HEK293 (cell line): ENCODE results near the gene CASP12.

Experiments
- CTCF ChIA-PET: fragments of 350-600 bp; formaldehyde crosslinking; extraction: SDS; loops from one replicate; lab custom pipeline; 2021; ENCODE audit warnings: antibody characterized with exemption; lab: Yijun Ruan, JAX
- POLR2A ChIA-PET: fragments of 300-600 bp; formaldehyde crosslinking; extraction: SDS; loops from one replicate; lab custom pipeline; 2020; ENCODE audit warnings: antibody characterized with exemption, inconsistent platforms; lab: Yijun Ruan, JAX
- H3K27ac ChIP-seq: fragments of 200-500 bp; sonication (Bioruptor generic); 2 replicates; pipeline ENCODE4 v1.5.1; 2014; ENCODE audit warnings: low read depth, low read length, control low read depth, inconsistent platforms; ENCODE audit errors: extremely low read depth
- H3K36me3 ChIP-seq, 2 experiments: fragments of 200-500 bp in 1 of 2; sonication (Bioruptor generic) in 1 of 2; 1 replicate in 1 of 2; 2 replicates in 1 of 2; pipeline ENCODE4 v1.5.1; 2014 to 2017; ENCODE audit warnings: inconsistent platforms in 2 of 2, low read length in 2 of 2; ENCODE audit not compliant: control insufficient read depth in 2 of 2, insufficient read depth in 1 of 2
- H3K4me1 ChIP-seq: fragments of 200-500 bp; sonication (Bioruptor generic); 2 replicates; pipeline ENCODE4 v1.5.1; 2014; ENCODE audit warnings: mild to moderate bottlenecking, low read length, inconsistent platforms; ENCODE audit not compliant: control insufficient read depth, insufficient read depth
- H3K4me3 ChIP-seq: 2 replicates; pipeline ENCODE4 v1.5.1; 2011; ENCODE audit warnings: low read depth, mild to moderate bottlenecking, control low read depth, low read length, moderate library complexity
- H3K9me3 ChIP-seq: fragments of 200-500 bp; sonication (Bioruptor generic); 2 replicates; pipeline ENCODE4 v1.5.1; 2014; ENCODE audit warnings: low read depth, low read length, inconsistent platforms; ENCODE audit not compliant: control insufficient read depth, insufficient read depth
- EGR2 ChIP-seq: fragments of 450-650 bp; formaldehyde crosslinking; IDR thresholded peaks from 2 replicates; pipeline ENCODE4 v1.5.1; 2016; ENCODE audit warnings: low read depth, missing biosample characterization, missing genetic modification characterization
- GLI4 ChIP-seq: fragments of 450-650 bp; formaldehyde crosslinking; IDR thresholded peaks from 2 replicates; pipeline ENCODE4 v1.5.1; 2016; ENCODE audit warnings: missing biosample characterization, missing genetic modification characterization
- GLIS1 ChIP-seq: fragments of 450-650 bp; formaldehyde crosslinking; IDR thresholded peaks from 2 replicates; pipeline ENCODE4 v1.5.1; 2016; ENCODE audit warnings: missing biosample characterization, missing genetic modification characterization
- HIC1 ChIP-seq: fragments of 450-650 bp; formaldehyde crosslinking; IDR thresholded peaks from 2 replicates; pipeline ENCODE4 v1.5.1; 2016; ENCODE audit warnings: missing biosample characterization, missing genetic modification characterization
- KLF9 ChIP-seq: fragments of 450-650 bp; formaldehyde crosslinking; IDR thresholded peaks from 2 replicates; pipeline ENCODE4 v1.5.1; 2016; ENCODE audit warnings: missing biosample characterization, missing genetic modification characterization, low read depth
- PBX3 ChIP-seq: sonication (generic); formaldehyde crosslinking; IDR thresholded peaks from 2 replicates; pipeline ENCODE4 v1.8.1; 2022; ENCODE audit warnings: mild to moderate bottlenecking, moderate library complexity, missing genetic modification reagents
- PRDM4 ChIP-seq: fragments of 450-650 bp; formaldehyde crosslinking; IDR thresholded peaks from 2 replicates; pipeline ENCODE4 v1.5.1; 2017; ENCODE audit warnings: missing biosample characterization, missing genetic modification characterization
- ZBTB8A ChIP-seq: fragments of 450-650 bp; formaldehyde crosslinking; IDR thresholded peaks from 2 replicates; pipeline ENCODE4 v1.5.1; 2016; ENCODE audit warnings: missing biosample characterization, missing genetic modification characterization
- ZNF132 ChIP-seq: fragments of 450-650 bp; formaldehyde crosslinking; IDR thresholded peaks from 2 replicates; pipeline ENCODE4 v1.5.1; 2017; ENCODE audit warnings: missing biosample characterization, missing genetic modification characterization, borderline replicate concordance
- ZNF184 ChIP-seq: fragments of 450-650 bp; IDR thresholded peaks from 2 replicates; pipeline ENCODE4 v1.5.1; 2018; ENCODE audit warnings: missing biosample characterization, mild to moderate bottlenecking, missing genetic modification characterization
- ZNF23 ChIP-seq: fragments of 450-650 bp; formaldehyde crosslinking; IDR thresholded peaks from 2 replicates; pipeline ENCODE4 v1.5.1; 2016; ENCODE audit warnings: missing biosample characterization, missing genetic modification characterization, borderline replicate concordance
- ZNF37A ChIP-seq: fragments of 450-650 bp; IDR thresholded peaks from 2 replicates; pipeline ENCODE4 v1.5.1; 2018; ENCODE audit warnings: missing biosample characterization, missing genetic modification characterization
- ZNF416 ChIP-seq: fragments of 450-650 bp; formaldehyde crosslinking; IDR thresholded peaks from 2 replicates; pipeline ENCODE4 v1.5.1; 2016; ENCODE audit warnings: missing biosample characterization, missing genetic modification characterization
- ZNF426 ChIP-seq: fragments of 450-650 bp; formaldehyde crosslinking; IDR thresholded peaks from 2 replicates; pipeline ENCODE4 v1.5.1; 2017; ENCODE audit warnings: missing biosample characterization, missing genetic modification characterization, mild to moderate bottlenecking, inconsistent platforms, moderate library complexity
- ZNF48 ChIP-seq: fragments of 450-650 bp; formaldehyde crosslinking; IDR thresholded peaks from 2 replicates; pipeline ENCODE4 v1.5.1; 2016; ENCODE audit warnings: missing biosample characterization, missing genetic modification characterization
- ZNF510 ChIP-seq: fragments of 450-650 bp; formaldehyde crosslinking; IDR thresholded peaks from 2 replicates; pipeline ENCODE4 v1.5.1; 2018; ENCODE audit warnings: mild to moderate bottlenecking, missing genetic modification characterization, missing biosample characterization; ENCODE audit not compliant: insufficient replicate concordance
- ZNF518A ChIP-seq: fragments of 450-650 bp; formaldehyde crosslinking; conservative IDR thresholded peaks from 2 replicates; pipeline ENCODE4 v1.5.1; 2016; ENCODE audit warnings: low read depth, missing biosample characterization, missing genetic modification characterization
- ZNF529 ChIP-seq: fragments of 450-650 bp; formaldehyde crosslinking; IDR thresholded peaks from 2 replicates; pipeline ENCODE4 v1.5.1; 2017; ENCODE audit warnings: missing genetic modification characterization, missing biosample characterization; ENCODE audit not compliant: insufficient replicate concordance
- ZNF560 ChIP-seq: fragments of 450-650 bp; formaldehyde crosslinking; IDR thresholded peaks from 2 replicates; pipeline ENCODE4 v1.5.1; 2017; ENCODE audit warnings: missing biosample characterization, missing genetic modification characterization, borderline replicate concordance
- ZNF629 ChIP-seq: fragments of 450-650 bp; formaldehyde crosslinking; IDR thresholded peaks from 2 replicates; pipeline ENCODE4 v1.5.1; 2017; ENCODE audit warnings: missing biosample characterization, missing genetic modification characterization
- ZNF660 ChIP-seq: fragments of 450-650 bp; IDR thresholded peaks from 2 replicates; pipeline ENCODE4 v1.5.1; 2018; ENCODE audit warnings: missing biosample characterization, mild to moderate bottlenecking, missing genetic modification characterization
- ZNF792 ChIP-seq: fragments of 450-650 bp; formaldehyde crosslinking; IDR thresholded peaks from 2 replicates; pipeline ENCODE4 v1.5.1; 2016; ENCODE audit warnings: missing biosample characterization, missing genetic modification characterization
- TF ChIP-seq, protein P1 (sequence below): fragments of 450-650 bp; formaldehyde crosslinking; IDR thresholded peaks from 2 replicates; pipeline ENCODE4 v1.5.1; 2016; ENCODE audit warnings: missing biosample characterization, missing genetic modification characterization

The CASP12 gene

GRCh38 chr11:104934073-104934472 is 35.8 kb upstream of the CASP12 start (continued):
- TF ChIP-seq ZNF518A (tag by site-specific recombination) (peak; percentile 68; the same call in 1 of the 2 replicates), ZNF560 (0 out of 2 replicates have a peak, but pooled peaks have one; percentile 47), ZBTB8A (tag by site-specific recombination) (peak; percentile 40; the same call in 1 of the 2 replicates), ZNF426 (tag by site-specific recombination) (peak; percentile 59)

GRCh38 chr11:104928811-104929210 is 30.6 kb upstream of the CASP12 start:
- POLR2A ChIA-PET: no interaction called here
- no peaks in the 10 kb centered on the region for H3K9me3 ChIP-seq
- TF ChIP-seq ZNF23 (tag by site-specific recombination) (no peak), ZNF510 (tag by site-specific recombination) (no peak), KLF9 (tag by site-specific recombination) (no peak), HIC1 (tag by site-specific recombination) (no peak), GLIS1 (no peak), ZNF416 (tag by site-specific recombination) (no peak), ZNF529 (tag by site-specific recombination) (no peak), ZNF132 (tag by site-specific recombination) (no peak), ZNF629 (tag by site-specific recombination) (no peak), PBX3 (CRISPR knock-in tag) (no peak), ZNF37A (tag by site-specific recombination) (no peak), PRDM4 (tag by site-specific recombination) (no peak), ZNF792 (tag by site-specific recombination) (no peak), GLI4 (tag by site-specific recombination) (no peak), ZNF184 (tag by site-specific recombination) (no peak), ZNF48 (tag by site-specific recombination) (no peak), ZNF660 (tag by site-specific recombination) (no peak), EGR2 (tag by site-specific recombination) (no peak), ZBTB8A (tag by site-specific recombination) (no peak)
- TF ChIP-seq, protein P1, sequence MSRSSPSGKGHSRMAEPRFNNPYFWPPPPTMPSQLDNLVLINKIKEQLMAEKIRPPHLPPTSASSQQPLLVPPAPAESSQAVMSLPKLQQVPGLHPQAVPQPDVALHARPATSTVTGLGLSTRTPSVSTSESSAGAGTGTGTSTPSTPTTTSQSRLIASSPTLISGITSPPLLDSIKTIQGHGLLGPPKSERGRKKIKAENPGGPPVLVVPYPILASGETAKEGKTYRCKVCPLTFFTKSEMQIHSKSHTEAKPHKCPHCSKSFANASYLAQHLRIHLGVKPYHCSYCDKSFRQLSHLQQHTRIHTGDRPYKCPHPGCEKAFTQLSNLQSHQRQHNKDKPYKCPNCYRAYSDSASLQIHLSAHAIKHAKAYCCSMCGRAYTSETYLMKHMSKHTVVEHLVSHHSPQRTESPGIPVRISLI (tag by site-specific recombination): no peak
- no peak overlapping the region for H3K27ac ChIP-seq
- H3K36me3 ChIP-seq: no peaks in the 10 kb centered on the region
- H3K4me1 ChIP-seq: no peaks in the 10 kb centered on the region
- no peak overlapping the region for H3K4me3 ChIP-seq
- CTCF ChIA-PET: interaction anchor here (1.3 kb wide), 1 partner anchor 18 kb away, joined by 3 read pairs; no protein-coding TSS in a partner anchor
